NCI-H774 (cell line): ENCODE results near the gene SLCO4C1.

ENCODE experiments used
- DNase-seq: peaks from one replicate; lab custom pipeline; 2025; lab: John Stamatoyannopoulos, UW

SLCO4C1 gene

DNA sequence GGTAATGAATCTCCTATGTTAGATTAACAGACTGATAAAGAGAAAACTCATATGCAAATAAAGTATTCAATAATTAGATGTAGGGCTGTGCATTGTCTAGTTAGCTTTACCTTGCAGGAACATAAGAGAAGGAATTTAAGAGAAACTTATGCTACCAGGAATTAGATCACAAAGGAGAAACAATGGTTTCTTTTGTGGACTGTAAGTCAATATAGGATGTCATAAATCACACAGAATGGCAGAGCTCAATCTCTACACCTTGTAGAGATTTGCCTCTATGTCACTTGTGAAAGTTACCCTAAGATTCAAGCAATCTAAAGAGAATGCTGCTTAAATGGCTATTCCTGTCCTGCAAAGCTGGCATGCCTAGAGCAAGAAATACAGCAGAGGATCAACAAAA lies 26.0 kb downstream of the SLCO4C1 start:
- no peak for DNase-seq

DNA sequence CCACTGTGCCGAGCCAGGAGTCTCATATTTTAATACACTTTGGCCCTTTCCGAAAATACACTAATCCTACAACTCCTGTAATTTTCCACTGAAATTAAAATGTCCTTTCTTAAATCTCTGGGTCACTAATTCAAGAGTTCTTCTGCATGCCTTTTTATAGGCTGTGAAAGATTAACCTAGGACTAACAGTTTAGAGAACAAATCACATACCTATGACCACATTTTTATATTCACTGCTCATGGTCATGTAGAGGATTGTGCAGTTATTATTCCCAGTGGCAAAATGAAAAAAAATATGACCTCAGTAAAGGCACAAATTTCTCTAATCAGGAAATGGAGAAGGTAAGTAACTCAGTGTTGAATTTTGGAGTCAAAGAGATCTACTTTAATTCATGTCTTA lies 33.4 kb downstream of the SLCO4C1 start:
- no peak for DNase-seq

DNA sequence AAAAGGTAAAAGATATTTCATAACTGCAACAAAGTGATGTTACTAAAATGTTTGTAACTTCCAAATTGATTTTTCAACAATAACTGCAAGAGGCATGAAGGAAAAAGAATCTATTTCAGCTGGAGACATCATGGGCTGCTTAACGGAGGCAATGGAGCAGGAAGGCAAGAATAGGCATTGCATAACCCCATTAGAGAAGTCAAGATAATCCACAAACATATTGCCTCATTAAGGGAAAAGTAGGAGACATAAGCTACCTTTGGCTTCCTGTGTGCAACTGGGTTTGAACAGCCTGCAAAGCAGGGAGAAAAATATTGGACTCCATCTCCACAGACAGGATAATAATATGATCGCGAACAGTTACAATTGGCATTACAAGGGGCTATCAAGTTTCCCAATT lies 46.7 kb downstream of the SLCO4C1 start:
- DNase-seq = no peak

DNA sequence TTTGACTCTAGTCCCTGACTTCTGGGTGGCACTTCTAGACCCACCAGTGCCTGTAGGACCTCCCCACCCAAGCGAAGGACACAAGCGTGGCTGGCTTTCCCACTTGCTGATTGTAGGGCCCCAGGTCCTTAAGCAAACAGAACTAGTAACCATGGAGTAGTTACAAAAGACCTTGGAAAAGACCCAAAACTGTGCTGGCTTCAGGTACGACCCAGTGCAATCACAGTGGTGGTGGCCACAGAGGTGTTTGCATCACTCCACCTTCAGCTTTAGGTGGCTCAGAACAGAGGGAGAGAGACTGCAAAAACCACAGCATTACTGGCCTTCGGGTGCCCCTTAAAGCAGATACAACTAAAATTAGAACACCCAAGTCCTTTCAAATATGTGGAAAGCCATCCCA lies 52.9 kb downstream of the SLCO4C1 start:
- no peak for DNase-seq

DNA sequence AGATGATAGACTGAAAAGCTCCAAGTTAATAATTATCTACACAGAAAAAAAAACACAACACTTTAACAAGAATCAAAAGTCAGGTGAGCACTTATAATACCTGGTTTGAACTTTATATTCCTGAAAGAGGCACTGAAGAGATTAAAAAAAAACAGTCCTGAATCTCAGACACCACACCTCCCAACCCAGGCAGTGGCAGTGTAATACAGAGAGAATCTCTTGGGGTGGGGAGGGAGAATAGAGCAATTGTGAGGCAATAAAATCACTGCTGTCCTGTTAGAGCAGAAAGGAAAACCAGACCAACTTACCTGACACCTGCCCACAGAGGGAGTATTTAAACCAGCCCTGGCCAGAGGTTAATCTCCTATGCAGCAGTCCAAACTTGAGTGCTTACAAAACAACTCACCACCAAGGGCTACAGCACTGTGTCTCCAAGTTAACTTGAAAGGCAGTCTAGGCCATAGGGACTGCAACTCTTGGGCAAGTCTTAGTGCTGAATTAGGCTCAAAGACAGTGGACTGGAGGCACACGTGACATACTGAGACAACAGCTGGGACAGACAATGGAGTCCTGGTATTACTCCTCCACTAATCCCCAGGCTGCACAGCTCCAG lies 54.2 kb downstream of the SLCO4C1 start:
- no peak for DNase-seq

DNA sequence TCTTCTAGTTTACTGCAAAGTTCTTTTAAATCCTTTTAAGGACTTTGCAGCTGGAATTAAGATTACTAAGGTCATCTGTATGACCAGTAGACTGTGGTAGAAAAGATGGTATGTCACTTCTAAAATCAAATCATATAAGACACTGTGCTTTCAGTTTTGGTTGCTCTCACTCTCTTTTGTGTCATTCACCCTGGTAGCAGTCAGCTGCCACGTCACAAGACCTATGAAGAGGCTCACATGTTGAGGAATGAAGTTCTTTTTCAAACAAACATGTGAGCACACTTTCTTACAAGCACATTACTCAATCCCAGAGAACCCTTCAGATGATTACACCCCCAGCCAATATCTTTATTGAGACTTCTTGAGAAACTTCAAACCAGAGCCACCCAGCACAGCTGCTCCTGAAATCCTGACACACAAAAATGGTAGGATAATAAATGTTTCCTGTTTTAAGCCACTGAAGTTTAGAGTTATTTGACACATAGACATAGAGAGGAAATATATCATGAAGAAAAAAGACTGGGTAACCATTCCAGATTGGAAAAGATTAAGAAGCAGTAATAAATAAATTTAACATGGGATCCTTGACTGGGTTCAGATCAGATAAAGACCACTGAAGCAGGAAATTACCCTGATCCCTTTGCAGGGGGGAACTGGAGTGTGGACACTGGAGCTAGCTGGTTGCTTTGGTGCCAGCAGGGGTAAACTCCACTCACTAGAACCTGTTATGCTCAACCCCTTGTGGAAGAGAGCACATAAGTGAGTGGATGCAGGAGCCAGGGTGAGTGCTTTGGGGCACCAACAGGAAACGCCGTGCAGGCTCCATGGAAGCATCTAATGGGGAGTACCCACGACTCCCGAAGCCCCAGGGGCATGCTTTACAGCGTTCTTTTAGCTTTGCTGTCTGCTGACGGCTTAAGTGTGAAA lies 64.1 kb downstream of the SLCO4C1 start:
- DNase-seq = no peak

DNA sequence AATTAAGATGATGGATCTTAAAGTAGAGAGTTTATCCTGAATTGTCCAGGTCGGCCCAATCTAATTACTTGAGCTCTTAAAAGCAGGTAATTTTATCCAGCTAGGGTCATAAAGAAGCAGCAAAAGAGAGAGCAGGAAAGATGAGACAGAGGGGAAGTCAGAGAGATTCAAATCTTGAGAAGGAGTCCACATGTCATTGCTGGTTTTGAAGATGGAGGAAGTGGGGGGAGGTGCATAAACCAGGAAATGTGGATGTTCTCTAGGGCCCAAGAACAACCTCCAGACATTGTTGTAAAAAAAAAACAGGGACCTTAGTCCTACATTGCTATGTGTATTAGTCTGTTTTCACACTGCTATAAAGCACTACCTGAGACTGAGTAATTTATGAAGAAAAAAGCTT lies 66.4 kb downstream of the SLCO4C1 start:
- DNase-seq = no peak

DNA sequence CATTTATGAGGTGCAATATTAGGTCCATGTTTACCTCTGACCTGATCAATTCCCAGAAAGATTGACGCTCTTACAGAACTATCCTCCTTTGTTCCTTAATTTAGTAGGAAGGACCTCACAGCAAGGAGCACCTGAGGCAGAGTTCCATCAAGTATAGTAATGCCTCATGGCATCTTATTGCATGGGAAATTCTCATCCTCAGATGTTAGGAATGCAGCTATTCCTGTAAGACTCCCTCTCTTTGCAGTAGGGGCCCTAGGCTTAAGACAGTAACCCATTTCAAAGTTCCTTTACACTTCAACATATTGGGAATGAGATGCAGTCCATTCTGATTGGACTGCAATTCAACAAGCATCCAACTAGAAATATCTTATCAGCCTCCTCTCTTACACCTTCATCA lies 69.8 kb downstream of the SLCO4C1 start:
- DNase-seq = no peak

DNA sequence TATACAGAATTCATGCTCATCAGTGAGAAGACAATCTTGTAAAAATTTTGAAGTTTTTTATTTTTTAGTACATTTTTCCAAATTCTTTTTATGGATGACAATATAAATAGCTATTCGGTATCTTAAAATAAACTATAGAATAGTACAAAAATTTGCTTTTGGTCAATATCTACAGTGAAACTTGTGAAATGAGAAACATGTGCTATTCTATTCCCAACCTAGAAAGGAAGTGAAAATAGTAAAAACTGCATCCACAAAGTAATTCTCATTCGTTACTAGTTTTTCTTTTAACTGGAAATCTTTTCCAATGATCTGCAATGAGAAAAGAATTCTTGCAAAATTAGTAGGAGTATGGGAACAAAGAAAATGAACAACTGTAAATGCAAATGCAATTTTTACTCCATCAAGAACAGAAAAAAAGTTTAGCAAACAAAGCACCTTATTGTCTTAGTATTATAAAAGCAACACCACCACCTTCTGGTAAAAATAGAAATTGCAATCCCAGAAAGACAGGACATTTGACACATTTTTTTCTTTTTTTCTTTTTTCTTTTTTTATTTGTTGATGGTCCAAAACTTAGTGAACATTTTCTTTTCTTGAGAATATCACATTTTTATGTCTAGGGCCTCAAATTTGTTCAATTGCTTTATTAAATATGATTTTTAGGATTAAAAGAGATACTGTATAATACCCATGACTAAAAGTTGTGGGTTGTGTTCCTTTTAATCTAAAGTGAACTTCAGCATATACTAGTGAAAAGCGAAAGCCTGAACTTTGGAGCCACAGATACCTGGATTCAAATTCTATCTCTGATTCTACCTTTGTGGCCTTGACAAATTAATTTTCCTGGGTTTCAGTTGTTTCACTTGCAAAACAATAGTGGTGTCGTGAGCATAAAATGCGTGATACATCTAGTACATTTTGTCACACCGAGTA lies 72.3 kb downstream of the SLCO4C1 start:
- DNase-seq = peak; percentile 13

DNA sequence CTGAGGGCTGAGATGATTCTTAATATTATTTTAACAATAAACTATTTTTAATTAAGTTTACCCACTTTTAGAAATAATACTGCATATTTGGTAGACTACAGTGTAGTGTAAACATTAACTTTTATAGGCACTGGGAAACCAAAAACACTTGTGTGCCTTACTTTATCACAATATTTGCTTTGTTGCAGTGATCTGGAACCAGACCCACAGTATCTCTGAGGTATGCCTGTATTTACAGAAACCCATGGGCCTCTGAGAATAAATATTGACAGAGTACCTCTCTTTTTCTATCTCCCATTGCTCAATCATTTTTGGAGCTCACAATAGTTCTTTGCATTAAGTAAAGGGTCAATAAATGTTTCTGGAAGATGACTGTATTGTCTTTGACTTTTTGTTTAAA lies 73.3 kb downstream of the SLCO4C1 start:
- DNase-seq = peak; percentile 9

DNA sequence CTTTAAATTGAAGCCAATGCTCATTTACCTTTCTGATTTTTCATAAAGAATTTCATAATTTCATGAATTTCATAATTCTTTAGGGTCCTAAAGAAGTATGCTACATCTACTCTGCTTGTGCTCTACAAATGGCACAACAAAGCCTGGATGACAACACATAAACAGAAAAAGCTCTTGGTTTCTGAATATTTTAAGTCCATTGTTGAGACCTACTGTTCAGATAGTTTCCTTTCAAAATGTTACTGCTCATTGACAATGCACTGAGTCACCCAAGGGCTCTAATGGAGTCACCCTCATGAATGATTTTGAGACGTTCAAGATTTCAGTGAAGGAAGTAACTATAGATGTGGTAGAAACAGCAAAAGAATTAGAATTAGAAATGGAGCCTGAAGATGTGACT lies 74.1 kb downstream of the SLCO4C1 start:
- no peak for DNase-seq

DNA sequence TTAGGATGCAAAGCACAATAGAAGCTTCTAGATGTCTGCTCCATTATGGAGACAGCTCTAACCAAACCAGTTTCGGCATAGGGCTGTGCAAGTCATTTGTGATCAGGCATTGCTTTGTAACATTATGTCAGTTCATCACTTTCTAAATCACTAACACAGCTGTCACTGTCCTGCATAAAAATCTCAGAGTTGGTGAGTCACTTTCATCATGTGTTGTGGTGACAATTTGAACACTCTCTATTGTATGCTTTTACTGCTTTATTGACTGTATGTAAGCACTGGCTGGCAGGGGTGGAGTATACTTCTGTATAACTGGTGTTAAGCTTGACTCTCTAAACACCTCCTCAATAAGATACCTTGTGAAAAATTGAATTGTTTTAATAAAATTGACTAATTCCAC lies 77.9 kb downstream of the SLCO4C1 start:
- DNase-seq = no peak

DNA sequence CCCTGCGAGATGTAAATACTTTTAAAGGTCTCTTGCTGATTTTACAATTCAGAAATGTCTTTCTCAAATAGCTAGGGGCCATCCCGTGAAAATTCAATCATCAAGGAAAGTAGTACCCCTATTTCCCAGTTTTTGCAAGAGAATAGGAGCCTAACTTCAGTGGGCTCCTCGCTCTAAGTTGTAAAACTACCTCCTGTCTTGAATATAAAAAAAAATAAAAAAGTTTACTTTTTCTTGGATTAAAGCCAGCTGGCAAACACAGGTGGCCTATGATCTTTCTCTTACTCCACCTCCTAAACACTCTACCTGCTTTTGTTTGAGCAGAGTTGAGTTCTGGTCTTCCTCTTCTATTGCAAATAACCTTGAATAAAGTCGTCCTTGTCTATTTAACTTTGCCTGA lies 79.4 kb downstream of the SLCO4C1 start:
- no peak for DNase-seq

DNA sequence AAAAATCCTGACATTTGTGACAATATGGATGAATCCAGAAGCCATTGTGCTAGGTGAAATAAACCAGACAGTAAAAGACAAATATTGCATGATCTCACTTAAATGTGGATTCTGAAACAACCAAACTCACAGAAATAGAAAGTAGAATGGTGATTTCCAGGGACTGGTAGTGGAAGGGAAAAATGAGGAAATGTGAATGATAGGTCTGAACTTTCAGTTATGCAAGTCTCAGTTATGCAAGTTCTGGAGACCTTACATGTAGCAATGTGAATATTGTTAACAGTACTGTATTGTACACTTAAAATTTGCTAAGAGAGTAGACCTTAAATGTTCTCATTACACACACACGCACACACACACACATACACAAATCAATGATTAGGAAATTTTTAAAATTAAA lies 84.9 kb downstream of the SLCO4C1 start:
- no peak for DNase-seq

DNA sequence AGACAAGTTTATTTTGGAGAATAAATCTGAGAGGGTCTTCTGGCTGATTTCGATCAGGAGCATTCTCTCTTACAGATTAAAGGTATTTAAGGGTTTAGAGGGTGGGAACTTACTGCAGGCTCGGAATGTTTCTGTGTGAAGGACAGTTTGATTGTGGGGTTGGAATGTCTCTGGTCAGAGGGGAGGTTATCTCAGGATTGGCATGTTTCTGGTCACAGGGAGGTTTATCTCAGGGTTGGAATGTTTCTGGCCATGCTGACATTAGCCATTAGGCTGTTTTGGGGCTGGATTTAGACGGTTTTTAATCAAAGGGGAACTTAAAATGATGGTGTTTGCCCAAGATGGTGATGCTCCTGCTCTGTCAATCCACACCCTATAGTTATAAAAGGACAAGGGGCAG lies 95.2 kb downstream of the SLCO4C1 start:
- no peak for DNase-seq

DNA sequence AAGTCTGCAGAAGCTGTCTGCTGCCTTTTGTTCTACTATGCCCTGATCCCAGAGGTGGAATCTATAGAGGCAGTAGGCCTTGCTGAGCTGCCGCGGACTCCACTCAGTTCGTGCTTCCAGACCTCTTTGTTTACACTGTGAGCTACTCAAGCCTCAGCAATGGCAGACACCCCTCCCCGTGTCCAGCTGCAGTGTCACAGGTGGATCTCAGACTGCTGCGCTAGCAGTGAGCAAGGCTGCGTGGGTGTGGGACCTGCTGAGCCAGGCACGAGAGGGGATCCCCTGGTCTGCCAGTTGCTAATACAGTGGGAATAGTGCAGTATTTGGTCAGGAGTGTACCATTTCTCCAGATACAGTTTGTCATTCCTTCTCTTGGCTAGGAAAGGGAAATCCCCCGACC lies 99.6 kb downstream of the SLCO4C1 start:
- DNase-seq = no peak
